K562 (cell line): ENCODE measurements around the gene LUC7L. TPM values are rescaled to one million over a fixed set of nuclear protein-coding genes. Genes with fewer than 3 reads are reported as not detected.

Experiments used
- CREB1 ChIP-seq, 2 experiments: sonication (generic) in 1 of 2; formaldehyde crosslinking in 1 of 2; IDR thresholded peaks; 2 replicates each; pipeline versions ENCODE4 v1.6.1 to v1.8.0; 2012 to 2022; ENCODE audit warnings: inconsistent platforms in 1 of 2, mild to moderate bottlenecking in 1 of 2, missing genetic modification reagents in 1 of 2, moderate library complexity in 1 of 2
- HIVEP1 ChIP-seq: fragments of 250-450 bp; sonication (Bioruptor Pico); IDR thresholded peaks from 2 replicates; pipeline ENCODE4 v1.4.0; 2020; ENCODE audit warnings: mild to moderate bottlenecking
- NCOA2 ChIP-seq, 2 experiments: fragments of 450-650 bp; IDR thresholded peaks; 2 replicates each; pipeline ENCODE4 v1.6.1; 2018; ENCODE audit warnings: mild to moderate bottlenecking in 2 of 2, moderate library complexity in 1 of 2; ENCODE audit not compliant: partially characterized antibody in 2 of 2
- NCOA6 ChIP-seq: fragments of 450-650 bp; IDR thresholded peaks from 2 replicates; pipeline ENCODE4 v1.6.1; 2017; ENCODE audit warnings: mild to moderate bottlenecking
- PML ChIP-seq: IDR thresholded peaks from 2 replicates; pipeline ENCODE4 v1.6.1; 2012; ENCODE audit warnings: low read length, inconsistent platforms
- RERE ChIP-seq: sonication (generic); formaldehyde crosslinking; IDR thresholded peaks from 2 replicates; pipeline ENCODE4 v1.8.0; 2023; ENCODE audit warnings: missing genetic modification reagents, mild to moderate bottlenecking, borderline replicate concordance
- SMARCE1 ChIP-seq: fragments of 450-650 bp; IDR thresholded peaks from 2 replicates; pipeline ENCODE4 v1.7.1; 2016; ENCODE audit warnings: mild to moderate bottlenecking
- SREBF2 ChIP-seq: sonication (generic); formaldehyde crosslinking; IDR thresholded peaks from 2 replicates; pipeline ENCODE4 v1.4.0; 2020; ENCODE audit warnings: mild to moderate bottlenecking, missing genetic modification reagents
- TBP ChIP-seq: optimal IDR thresholded peaks from 2 replicates; pipeline ENCODE3; 2011; ENCODE audit warnings: low read depth, low read length, improper control_type of control experiment
- ZBTB33 ChIP-seq: sonication (generic); formaldehyde crosslinking; IDR thresholded peaks from 2 replicates; pipeline ENCODE4 v1.8.1; 2023; ENCODE audit warnings: mild to moderate bottlenecking, missing genetic modification reagents
- ZNF253 ChIP-seq: fragments of 250-450 bp; sonication (Bioruptor Pico); conservative IDR thresholded peaks from 2 replicates; pipeline ENCODE4 v1.6.1; 2021; ENCODE audit warnings: mild to moderate bottlenecking
- polyA plus RNA-seq, 8 experiments: library from polyadenylated mRNA; depleted of rRNA in 4 of 8; stranded (reverse) in 5 of 8; unstranded in 3 of 8; fragments of >200 nt; fragmentation: Nextera tagmentation in 2 of 8; fragmentation: Illumina TruSeq in 1 of 8; extraction: Ambion mirVana in 2 of 8; extraction: Trizol in 1 of 8; gene quantifications; 2 replicates each; pipeline versions ENCODE4 v1.2.1 to v1.2.3, GENCODE V29; 2011 to 2014; ENCODE audit warnings: inconsistent platforms in 1 of 8, missing spikeins in 1 of 8
- total RNA-seq, 7 experiments: library from RNA; depleted of rRNA in 6 of 7; stranded (reverse); fragments of >200 nt in 6 of 7; fragmentation: Illumina TruSeq in 2 of 7; extraction: Trizol in 2 of 7; gene quantifications; 2 replicates each; pipeline versions ENCODE4 v1.2.1 to v1.2.3, GENCODE V29; 2011 to 2021; ENCODE audit warnings: low replicate concordance in 1 of 7
- TF ChIP-seq, protein P1 (sequence below): IDR thresholded peaks from 2 replicates; pipeline ENCODE4 v1.6.1; 2016; ENCODE audit warnings: missing genetic modification characterization, missing compliant biosample characterization
- TF ChIP-seq, protein P2 (sequence below), 2 experiments: fragments of 450-650 bp in 1 of 2; sonication (generic) in 1 of 2; formaldehyde crosslinking in 1 of 2; IDR thresholded peaks in 1 of 2; conservative IDR thresholded peaks in 1 of 2; 2 replicates each; pipeline versions ENCODE4 v1.6.1 to v1.8.1; 2016 to 2023; ENCODE audit warnings: mild to moderate bottlenecking in 2 of 2, moderate library complexity in 2 of 2, inconsistent platforms in 1 of 2, missing genetic modification reagents in 1 of 2
- TF ChIP-seq, protein P3 (sequence below): fragments of 250-450 bp; sonication (Bioruptor Pico); IDR thresholded peaks from 2 replicates; pipeline ENCODE4 v1.5.0; 2021

LUC7L gene
- total and polyA plus RNA-seq, 9 of the 15 experiments (the other 6 are each of a cell fraction or from before 2014, with no cell fraction given), result 1.7 to 93.3 (median 59.5) TPM

DNA sequence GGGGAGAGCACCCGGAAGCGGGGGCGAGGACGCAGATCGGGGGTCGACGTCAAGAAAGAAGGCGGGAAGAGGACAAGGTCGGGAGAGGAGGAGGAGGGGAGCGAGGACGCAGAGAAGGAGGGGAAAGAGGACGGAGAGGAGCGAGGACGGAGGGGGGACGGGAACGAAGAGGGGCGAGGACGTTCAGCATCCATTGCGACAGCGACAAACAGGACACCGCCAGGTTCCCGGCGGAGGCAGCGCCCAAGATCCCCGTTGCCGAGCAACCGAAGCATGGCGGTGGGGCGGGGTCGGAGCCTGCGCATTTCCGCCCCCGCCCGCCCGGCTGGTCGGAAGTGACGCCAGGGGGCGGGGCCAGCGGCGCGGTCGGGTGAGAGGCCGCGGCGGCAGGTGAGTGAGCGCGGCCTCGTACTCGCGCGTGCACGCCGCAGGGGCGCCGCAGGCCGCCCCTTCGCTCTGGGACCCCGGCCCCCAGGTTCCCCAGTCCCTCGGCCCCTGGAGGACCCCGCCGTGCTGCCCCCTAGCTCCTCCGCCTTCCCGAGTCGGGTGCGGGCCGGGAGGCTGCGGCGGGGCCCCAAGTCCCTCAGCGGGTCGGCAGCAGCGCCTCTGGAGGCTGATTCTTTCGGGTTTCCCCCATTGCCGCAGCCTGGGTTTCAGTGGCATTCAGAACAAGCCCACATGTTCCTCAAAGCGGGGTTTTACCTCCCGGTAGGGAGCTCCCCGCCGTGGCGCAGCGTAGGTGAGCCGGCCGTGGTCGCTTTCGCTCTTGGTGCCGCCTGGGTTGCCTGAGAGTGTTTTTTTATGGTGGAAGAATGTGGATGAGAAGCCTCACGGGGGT, 5.4 kb upstream of the LUC7L start, which contains the start of gene FAM234A (continued):
- TF ChIP-seq, protein P1, sequence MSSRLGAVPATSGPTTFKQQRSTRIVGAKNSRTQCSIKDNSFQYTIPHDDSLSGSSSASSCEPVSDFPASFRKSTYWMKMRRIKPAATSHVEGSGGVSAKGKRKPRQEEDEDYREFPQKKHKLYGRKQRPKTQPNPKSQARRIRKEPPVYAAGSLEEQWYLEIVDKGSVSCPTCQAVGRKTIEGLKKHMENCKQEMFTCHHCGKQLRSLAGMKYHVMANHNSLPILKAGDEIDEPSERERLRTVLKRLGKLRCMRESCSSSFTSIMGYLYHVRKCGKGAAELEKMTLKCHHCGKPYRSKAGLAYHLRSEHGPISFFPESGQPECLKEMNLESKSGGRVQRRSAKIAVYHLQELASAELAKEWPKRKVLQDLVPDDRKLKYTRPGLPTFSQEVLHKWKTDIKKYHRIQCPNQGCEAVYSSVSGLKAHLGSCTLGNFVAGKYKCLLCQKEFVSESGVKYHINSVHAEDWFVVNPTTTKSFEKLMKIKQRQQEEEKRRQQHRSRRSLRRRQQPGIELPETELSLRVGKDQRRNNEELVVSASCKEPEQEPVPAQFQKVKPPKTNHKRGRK (tag), result no peak
- TF ChIP-seq, protein P2, sequence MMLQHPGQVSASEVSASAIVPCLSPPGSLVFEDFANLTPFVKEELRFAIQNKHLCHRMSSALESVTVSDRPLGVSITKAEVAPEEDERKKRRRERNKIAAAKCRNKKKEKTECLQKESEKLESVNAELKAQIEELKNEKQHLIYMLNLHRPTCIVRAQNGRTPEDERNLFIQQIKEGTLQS (IDR thresholded peaks at IDR 0.05), result no peak
- TF ChIP-seq, protein P2 (CRISPR knock-in tag; conservative IDR thresholded peaks at IDR 0.05), result no peak
- TF ChIP-seq RERE, result no peak
- peak; percentile 35; the same call in 1 of the 2 replicates for TF ChIP-seq PML
- no peak for TF ChIP-seq ZNF253 (CRISPR knock-in tag)
- TF ChIP-seq ZBTB33 (CRISPR knock-in tag), result no peak
- TF ChIP-seq NCOA2 (IDR thresholded peaks at IDR 0.05; ENCODE audit: partially characterized antibody in 2 of 2), result no peak
- no peak for TF ChIP-seq NCOA6
- TF ChIP-seq SMARCE1, result peak; percentile 54; the same call in 1 of the 2 replicates
- no peak for TF ChIP-seq HIVEP1
- peak; percentile 90 for TF ChIP-seq CREB1 (IDR thresholded peaks at IDR 0.05)
- peak; percentile 90 for TF ChIP-seq CREB1 (CRISPR knock-in tag; IDR thresholded peaks at IDR 0.05)
- TF ChIP-seq TBP, result no peak
- TF ChIP-seq, protein P3, sequence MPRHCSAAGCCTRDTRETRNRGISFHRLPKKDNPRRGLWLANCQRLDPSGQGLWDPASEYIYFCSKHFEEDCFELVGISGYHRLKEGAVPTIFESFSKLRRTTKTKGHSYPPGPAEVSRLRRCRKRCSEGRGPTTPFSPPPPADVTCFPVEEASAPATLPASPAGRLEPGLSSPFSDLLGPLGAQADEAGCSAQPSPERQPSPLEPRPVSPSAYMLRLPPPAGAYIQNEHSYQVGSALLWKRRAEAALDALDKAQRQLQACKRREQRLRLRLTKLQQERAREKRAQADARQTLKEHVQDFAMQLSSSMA (CRISPR knock-in tag), result no peak
- no peak for TF ChIP-seq SREBF2
